ENCODE data around the gene SNX18. TPM values are rescaled to one million over a fixed set of nuclear protein-coding genes. Genes with fewer than 3 reads are reported as not detected.
A peak's percentile ranks its signal among the peaks of the same experiment; 100 is the strongest.
"Not testable (repeated sequence)": the region's sequence is repeated elsewhere in the genome, so short reads cannot be mapped to it uniquely, and the experiment has no call there.

Gene SNX18
- 10 to 100 TPM; 33.4 to 36.7 (median 35.7) TPM for polyA plus RNA-seq (ENCODE audit: insufficient read length in 4 of 4)

GRCh38 chr5:54517512-54518145, at the start of gene SNX18:
TSS of gene SNX18 (plus strand) at chr5:54517759. CDS start at chr5:54517953, 194 bp downstream.
- peak; percentile 80 to 86 (median 84) for DNase-seq (ENCODE audit: low read depth in 4 of 4, low spot score in 3 of 4)

- no peak for DNase-seq (ENCODE audit: low read depth in 4 of 4, low spot score in 3 of 4)
These were observed 47.9 kb upstream of the SNX18 start for GRCh38 chr5:54469622-54470021.

- DNase-seq (ENCODE audit: low read depth in 4 of 4, low spot score in 3 of 4) = no peak
These were observed 47.4 kb upstream of the SNX18 start for GRCh38 chr5:54470128-54470527.

GRCh38 chr5:54470677-54471076, 46.9 kb upstream of the SNX18 start:
- DNase-seq (ENCODE audit: low read depth in 4 of 4, low spot score in 3 of 4) = no peak

GRCh38 chr5:54471398-54471797, 46.2 kb upstream of the SNX18 start:
- DNase-seq (ENCODE audit: low read depth in 4 of 4, low spot score in 3 of 4) = no peak

GRCh38 chr5:54476682-54477081, 40.9 kb upstream of the SNX18 start:
- DNase-seq (ENCODE audit: low read depth in 4 of 4, low spot score in 3 of 4) = no peak

GRCh38 chr5:54477941-54478478, 39.5 kb upstream of the SNX18 start:
- DNase-seq (ENCODE audit: low read depth in 4 of 4, low spot score in 3 of 4) = no peak

- no peak for DNase-seq (ENCODE audit: low read depth in 4 of 4, low spot score in 3 of 4)
These were observed 37.3 kb upstream of the SNX18 start for GRCh38 chr5:54480296-54480695.

GRCh38 chr5:54484219-54484894, 33.2 kb upstream of the SNX18 start:
- no peak for DNase-seq (ENCODE audit: low read depth in 4 of 4, low spot score in 3 of 4)

- DNase-seq (ENCODE audit: low read depth in 4 of 4, low spot score in 3 of 4) = not testable (repeated sequence)
These were observed 31.9 kb upstream of the SNX18 start for GRCh38 chr5:54485659-54486058.

GRCh38 chr5:54489648-54489979, 27.9 kb upstream of the SNX18 start:
- DNase-seq (ENCODE audit: low read depth in 4 of 4, low spot score in 3 of 4) = not testable (repeated sequence)

GRCh38 chr5:54491326-54491725, 26.2 kb upstream of the SNX18 start:
- DNase-seq (ENCODE audit: low read depth in 4 of 4, low spot score in 3 of 4) = no peak

- DNase-seq (ENCODE audit: low read depth in 4 of 4, low spot score in 3 of 4) = no peak
These were observed 25.4 kb upstream of the SNX18 start for GRCh38 chr5:54492178-54492577.

GRCh38 chr5:54495027-54495426, 22.5 kb upstream of the SNX18 start:
- no peak for DNase-seq (ENCODE audit: low read depth in 4 of 4, low spot score in 3 of 4)

GRCh38 chr5:54514291-54514690, 3.3 kb upstream of the SNX18 start:
- DNase-seq (ENCODE audit: low read depth in 4 of 4, low spot score in 3 of 4) = no peak

- no peak for DNase-seq (ENCODE audit: low read depth in 4 of 4, low spot score in 3 of 4)
These were observed 2.6 kb upstream of the SNX18 start for GRCh38 chr5:54514841-54515432.

GRCh38 chr5:54515634-54516033, 1.9 kb upstream of the SNX18 start:
- DNase-seq (ENCODE audit: low read depth in 4 of 4, low spot score in 3 of 4) = no peak

- no peak for DNase-seq (ENCODE audit: low read depth in 4 of 4, low spot score in 3 of 4)
These were observed 1.4 kb upstream of the SNX18 start for GRCh38 chr5:54516051-54516655.

- no peak for DNase-seq (ENCODE audit: low read depth in 4 of 4, low spot score in 3 of 4)
These were observed 416 bp upstream of the SNX18 start for GRCh38 chr5:54517174-54517511.

- DNase-seq (ENCODE audit: low read depth in 4 of 4, low spot score in 3 of 4) = no peak
These were observed 723 bp downstream of the SNX18 start for GRCh38 chr5:54518146-54518817.
